ENCODE measurements around the gene NQO1. TPM values are rescaled to one million over a fixed set of nuclear protein-coding genes. Genes with fewer than 3 reads are reported as not detected.

Gene NQO1
- total and polyA plus RNA-seq, 2 of the 13 experiments (the other 11 are each of a cell fraction or from before 2014, with no cell fraction given) = 464 to 1,060 TPM

DNA sequence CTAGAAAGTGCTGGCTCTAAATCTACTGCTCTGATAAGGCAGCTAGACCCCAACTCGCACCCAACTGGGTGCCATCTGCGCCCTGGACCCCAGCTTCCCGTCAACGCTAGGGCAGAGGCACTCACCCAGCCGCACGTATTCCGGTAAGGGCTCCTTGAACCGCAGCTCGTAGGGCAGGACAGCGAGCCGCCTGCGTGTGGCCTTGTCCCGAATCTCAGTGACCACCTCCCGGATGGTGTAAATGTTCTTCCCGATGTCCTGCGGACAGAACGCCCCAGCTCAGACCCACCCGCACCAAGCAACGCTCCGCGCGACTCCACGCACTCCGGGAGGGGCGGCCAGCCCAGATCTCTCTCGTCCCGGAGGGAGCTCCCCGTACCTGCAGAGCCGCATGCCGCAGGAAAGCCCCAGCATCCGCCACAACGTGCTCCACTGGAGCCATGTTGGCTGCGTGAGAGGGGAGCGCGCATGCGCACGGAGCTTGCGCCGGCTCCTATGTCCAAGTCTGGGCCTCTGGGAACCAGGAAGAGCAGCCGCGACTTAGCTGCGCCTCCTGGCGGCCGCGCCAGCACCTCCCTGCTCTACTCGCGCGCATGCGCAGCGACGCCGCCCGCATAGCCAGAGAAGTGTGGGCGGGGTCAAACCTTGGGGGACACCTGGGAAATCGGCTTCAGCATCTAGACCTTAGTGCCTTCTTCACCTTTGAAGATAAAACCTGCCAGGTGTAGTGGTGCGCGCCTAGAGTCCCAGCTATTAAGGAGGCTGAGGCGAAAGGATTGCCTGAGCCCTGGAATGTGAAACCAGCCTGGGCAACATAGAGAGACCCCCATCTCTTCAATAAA is 28.3 kb upstream of the NQO1 start, which contains the start of gene NOB1 (continued):
- peak; percentile 35; the same call in 1 of the 2 replicates for TF ChIP-seq NFE2 (CRISPR knock-in tag; IDR thresholded peaks at IDR 0.05)
- TF ChIP-seq PLRG1 (conservative IDR thresholded peaks at IDR 0.05) = no peak
- TF ChIP-seq ZNF562 (CRISPR knock-in tag; IDR thresholded peaks at IDR 0.05; ENCODE audit: borderline replicate concordance) = no peak
- TF ChIP-seq ZSCAN31 (CRISPR knock-in tag; IDR thresholded peaks at IDR 0.05; ENCODE audit: low read depth) = peak; percentile 96
- TF ChIP-seq SETDB1 (CRISPR knock-in tag; IDR thresholded peaks at IDR 0.05; ENCODE audit: borderline replicate concordance) = no peak
- TF ChIP-seq, protein P1, sequence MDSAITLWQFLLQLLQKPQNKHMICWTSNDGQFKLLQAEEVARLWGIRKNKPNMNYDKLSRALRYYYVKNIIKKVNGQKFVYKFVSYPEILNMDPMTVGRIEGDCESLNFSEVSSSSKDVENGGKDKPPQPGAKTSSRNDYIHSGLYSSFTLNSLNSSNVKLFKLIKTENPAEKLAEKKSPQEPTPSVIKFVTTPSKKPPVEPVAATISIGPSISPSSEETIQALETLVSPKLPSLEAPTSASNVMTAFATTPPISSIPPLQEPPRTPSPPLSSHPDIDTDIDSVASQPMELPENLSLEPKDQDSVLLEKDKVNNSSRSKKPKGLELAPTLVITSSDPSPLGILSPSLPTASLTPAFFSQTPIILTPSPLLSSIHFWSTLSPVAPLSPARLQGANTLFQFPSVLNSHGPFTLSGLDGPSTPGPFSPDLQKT (CRISPR knock-in tag; IDR thresholded peaks at IDR 0.05; ENCODE audit: borderline replicate concordance) = no peak
- TF ChIP-seq ZFP36L1 (CRISPR knock-in tag; IDR thresholded peaks at IDR 0.05) = peak; percentile 96; the same call in 1 of the 2 replicates
- TF ChIP-seq, protein P2, sequence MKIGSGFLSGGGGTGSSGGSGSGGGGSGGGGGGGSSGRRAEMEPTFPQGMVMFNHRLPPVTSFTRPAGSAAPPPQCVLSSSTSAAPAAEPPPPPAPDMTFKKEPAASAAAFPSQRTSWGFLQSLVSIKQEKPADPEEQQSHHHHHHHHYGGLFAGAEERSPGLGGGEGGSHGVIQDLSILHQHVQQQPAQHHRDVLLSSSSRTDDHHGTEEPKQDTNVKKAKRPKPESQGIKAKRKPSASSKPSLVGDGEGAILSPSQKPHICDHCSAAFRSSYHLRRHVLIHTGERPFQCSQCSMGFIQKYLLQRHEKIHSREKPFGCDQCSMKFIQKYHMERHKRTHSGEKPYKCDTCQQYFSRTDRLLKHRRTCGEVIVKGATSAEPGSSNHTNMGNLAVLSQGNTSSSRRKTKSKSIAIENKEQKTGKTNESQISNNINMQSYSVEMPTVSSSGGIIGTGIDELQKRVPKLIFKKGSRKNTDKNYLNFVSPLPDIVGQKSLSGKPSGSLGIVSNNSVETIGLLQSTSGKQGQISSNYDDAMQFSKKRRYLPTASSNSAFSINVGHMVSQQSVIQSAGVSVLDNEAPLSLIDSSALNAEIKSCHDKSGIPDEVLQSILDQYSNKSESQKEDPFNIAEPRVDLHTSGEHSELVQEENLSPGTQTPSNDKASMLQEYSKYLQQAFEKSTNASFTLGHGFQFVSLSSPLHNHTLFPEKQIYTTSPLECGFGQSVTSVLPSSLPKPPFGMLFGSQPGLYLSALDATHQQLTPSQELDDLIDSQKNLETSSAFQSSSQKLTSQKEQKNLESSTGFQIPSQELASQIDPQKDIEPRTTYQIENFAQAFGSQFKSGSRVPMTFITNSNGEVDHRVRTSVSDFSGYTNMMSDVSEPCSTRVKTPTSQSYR (CRISPR knock-in tag; IDR thresholded peaks at IDR 0.05; ENCODE audit: borderline replicate concordance) = peak; percentile 24; the same call in 1 of the 2 replicates
- TF ChIP-seq, protein P3, sequence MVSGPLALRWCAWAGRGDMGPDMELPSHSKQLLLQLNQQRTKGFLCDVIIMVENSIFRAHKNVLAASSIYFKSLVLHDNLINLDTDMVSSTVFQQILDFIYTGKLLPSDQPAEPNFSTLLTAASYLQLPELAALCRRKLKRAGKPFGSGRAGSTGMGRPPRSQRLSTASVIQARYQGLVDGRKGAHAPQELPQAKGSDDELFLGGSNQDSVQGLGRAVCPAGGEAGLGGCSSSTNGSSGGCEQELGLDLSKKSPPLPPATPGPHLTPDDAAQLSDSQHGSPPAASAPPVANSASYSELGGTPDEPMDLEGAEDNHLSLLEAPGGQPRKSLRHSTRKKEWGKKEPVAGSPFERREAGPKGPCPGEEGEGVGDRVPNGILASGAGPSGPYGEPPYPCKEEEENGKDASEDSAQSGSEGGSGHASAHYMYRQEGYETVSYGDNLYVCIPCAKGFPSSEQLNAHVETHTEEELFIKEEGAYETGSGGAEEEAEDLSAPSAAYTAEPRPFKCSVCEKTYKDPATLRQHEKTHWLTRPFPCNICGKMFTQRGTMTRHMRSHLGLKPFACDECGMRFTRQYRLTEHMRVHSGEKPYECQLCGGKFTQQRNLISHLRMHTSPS (CRISPR knock-in tag; IDR thresholded peaks at IDR 0.05; ENCODE audit: low read depth) = peak; percentile 74; the same call in 1 of the 2 replicates
- TF ChIP-seq SP4 (CRISPR knock-in tag; IDR thresholded peaks at IDR 0.05) = peak; percentile 63
- TF ChIP-seq, protein P4, sequence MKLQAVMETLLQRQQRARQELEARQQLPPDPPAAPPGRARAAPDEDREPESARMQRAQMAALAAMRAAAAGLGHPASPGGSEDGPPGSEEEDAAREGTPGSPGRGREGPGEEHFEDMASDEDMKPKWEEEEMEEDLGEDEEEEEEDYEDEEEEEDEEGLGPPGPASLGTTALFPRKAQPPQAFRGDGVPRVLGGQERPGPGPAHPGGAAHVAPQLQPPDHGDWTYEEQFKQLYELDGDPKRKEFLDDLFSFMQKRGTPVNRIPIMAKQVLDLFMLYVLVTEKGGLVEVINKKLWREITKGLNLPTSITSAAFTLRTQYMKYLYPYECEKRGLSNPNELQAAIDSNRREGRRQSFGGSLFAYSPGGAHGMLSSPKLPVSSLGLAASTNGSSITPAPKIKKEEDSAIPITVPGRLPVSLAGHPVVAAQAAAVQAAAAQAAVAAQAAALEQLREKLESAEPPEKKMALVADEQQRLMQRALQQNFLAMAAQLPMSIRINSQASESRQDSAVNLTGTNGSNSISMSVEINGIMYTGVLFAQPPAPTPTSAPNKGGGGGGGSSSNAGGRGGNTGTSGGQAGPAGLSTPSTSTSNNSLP (IDR thresholded peaks at IDR 0.05; ENCODE audit: low read depth, low read length) = peak; percentile 63
- no peak for TF ChIP-seq SUZ12 (IDR thresholded peaks at IDR 0.05; ENCODE audit: low read depth, low read length)
- no peak for TF ChIP-seq MAFK (conservative IDR thresholded peaks at IDR 0.05 in 1 of 2, IDR thresholded peaks at IDR 0.05 in 1 of 2; ENCODE audit: low read length in 2 of 2)
- peak; percentile 62; the same call in 1 of the 2 replicates for TF ChIP-seq CCDC6 (CRISPR knock-in tag; IDR thresholded peaks at IDR 0.05)
- TF ChIP-seq, protein P5, sequence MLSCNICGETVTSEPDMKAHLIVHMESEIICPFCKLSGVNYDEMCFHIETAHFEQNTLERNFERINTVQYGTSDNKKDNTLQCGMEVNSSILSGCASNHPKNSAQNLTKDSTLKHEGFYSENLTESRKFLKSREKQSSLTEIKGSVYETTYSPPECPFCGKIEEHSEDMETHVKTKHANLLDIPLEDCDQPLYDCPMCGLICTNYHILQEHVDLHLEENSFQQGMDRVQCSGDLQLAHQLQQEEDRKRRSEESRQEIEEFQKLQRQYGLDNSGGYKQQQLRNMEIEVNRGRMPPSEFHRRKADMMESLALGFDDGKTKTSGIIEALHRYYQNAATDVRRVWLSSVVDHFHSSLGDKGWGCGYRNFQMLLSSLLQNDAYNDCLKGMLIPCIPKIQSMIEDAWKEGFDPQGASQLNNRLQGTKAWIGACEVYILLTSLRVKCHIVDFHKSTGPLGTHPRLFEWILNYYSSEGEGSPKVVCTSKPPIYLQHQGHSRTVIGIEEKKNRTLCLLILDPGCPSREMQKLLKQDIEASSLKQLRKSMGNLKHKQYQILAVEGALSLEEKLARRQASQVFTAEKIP (CRISPR knock-in tag; IDR thresholded peaks at IDR 0.05; ENCODE audit: borderline replicate concordance) = no peak
- TF ChIP-seq, protein P6, sequence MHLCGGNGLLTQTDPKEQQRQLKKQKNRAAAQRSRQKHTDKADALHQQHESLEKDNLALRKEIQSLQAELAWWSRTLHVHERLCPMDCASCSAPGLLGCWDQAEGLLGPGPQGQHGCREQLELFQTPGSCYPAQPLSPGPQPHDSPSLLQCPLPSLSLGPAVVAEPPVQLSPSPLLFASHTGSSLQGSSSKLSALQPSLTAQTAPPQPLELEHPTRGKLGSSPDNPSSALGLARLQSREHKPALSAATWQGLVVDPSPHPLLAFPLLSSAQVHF (CRISPR knock-in tag; IDR thresholded peaks at IDR 0.05) = peak; percentile 71; the same call in 1 of the 2 replicates
- no peak for TF ChIP-seq CBX2 (IDR thresholded peaks at IDR 0.05; ENCODE audit: low read depth, low read length)
- no peak for TF ChIP-seq CBX2 (CRISPR knock-in tag; IDR thresholded peaks at IDR 0.05; ENCODE audit: low read depth)

All from HepG2 (cell line).